Middle frontal gyrus (tissue), 1 donor: Measurements from ENCODE around the gene ZNF438.
"Not testable (repeated sequence)": the region's sequence is repeated elsewhere in the genome, so short reads cannot be mapped to it uniquely, and the experiment has no call there.

ENCODE experiments used
- DNase-seq: peaks from one replicate; pipeline ENCODE4 v3.0.0-alpha.2; 2015; ENCODE audit warnings: low spot score; ENCODE audit errors: extremely low spot score

The ZNF438 gene

GRCh38 chr10:31031558-31032257 is at the start of gene ZNF438:
Gene ZNF438 (minus strand): TSS chr10:31031865. CDS start chr10:30877034, 154,831 bp downstream.
- DNase-seq = peak; percentile 86

GRCh38 chr10:31076610-31076988 is 44.9 kb upstream of the ZNF438 start:
- no peak for DNase-seq

GRCh38 chr10:31075881-31076609 is 44.4 kb upstream of the ZNF438 start:
- no peak for DNase-seq

- DNase-seq = no peak
These were observed 43.8 kb upstream of the ZNF438 start for GRCh38 chr10:31075434-31075833.

- no peak for DNase-seq
These were observed 43.0 kb upstream of the ZNF438 start for GRCh38 chr10:31074722-31075086.

GRCh38 chr10:31073996-31074721 is 42.5 kb upstream of the ZNF438 start:
- DNase-seq = no peak

- no peak for DNase-seq
These were observed 41.5 kb upstream of the ZNF438 start for GRCh38 chr10:31073211-31073610.

- DNase-seq = no peak
These were observed 40.8 kb upstream of the ZNF438 start for GRCh38 chr10:31072451-31072850.

GRCh38 chr10:31071232-31072005 is 39.8 kb upstream of the ZNF438 start:
- no peak for DNase-seq

- no peak for DNase-seq
These were observed 39.0 kb upstream of the ZNF438 start for GRCh38 chr10:31070691-31071090.

- DNase-seq = no peak
These were observed 38.4 kb upstream of the ZNF438 start for GRCh38 chr10:31070025-31070424.

- DNase-seq = no peak
These were observed 37.7 kb upstream of the ZNF438 start for GRCh38 chr10:31069411-31069810.

GRCh38 chr10:31064348-31064747 is 32.7 kb upstream of the ZNF438 start:
- peak; percentile 25 for DNase-seq

- DNase-seq = no peak
These were observed 32.2 kb upstream of the ZNF438 start for GRCh38 chr10:31063841-31064240.

GRCh38 chr10:31062856-31063255 is 31.2 kb upstream of the ZNF438 start:
- DNase-seq = no peak

GRCh38 chr10:31061941-31062340 is 30.3 kb upstream of the ZNF438 start:
- DNase-seq = no peak

GRCh38 chr10:31058795-31059703 is 27.4 kb upstream of the ZNF438 start:
- no peak for DNase-seq

- not testable (repeated sequence) for DNase-seq
These were observed 25.0 kb upstream of the ZNF438 start for GRCh38 chr10:31056678-31057077.

GRCh38 chr10:31055573-31056251 is 24.0 kb upstream of the ZNF438 start:
- DNase-seq = no peak

GRCh38 chr10:31051703-31052102 is 20.0 kb upstream of the ZNF438 start:
- DNase-seq = no peak
